ENCODE results near the gene EGFR.

Gene EGFR

DNA sequence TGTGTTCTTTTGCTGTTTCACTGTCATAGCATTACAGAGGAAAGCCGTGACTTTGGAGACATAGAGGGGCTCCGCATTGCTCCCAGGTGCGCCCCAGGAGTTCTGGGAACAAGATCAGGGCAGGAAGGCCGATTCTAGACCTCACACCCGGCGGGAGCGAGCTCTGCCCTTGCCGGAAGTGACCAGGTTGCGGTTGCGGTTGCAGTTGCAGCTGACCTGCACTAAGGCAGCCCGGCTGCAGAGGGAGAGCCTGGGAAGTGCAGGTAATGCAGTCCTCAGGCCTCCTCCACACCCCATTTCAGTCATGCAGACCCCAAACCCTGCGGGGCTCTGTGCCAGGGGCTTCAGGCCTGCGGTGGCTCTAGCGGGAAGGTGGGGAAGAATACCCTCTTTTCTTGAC lies 216.3 kb downstream of the EGFR start:
- no peaks in the 10 kb centered on the region for H3K9me3 ChIP-seq
- H3K27me3 ChIP-seq: no peaks in the 10 kb centered on the region; the same call in 1 of the 2 replicates
- no peak overlapping the region for H3K4me3 ChIP-seq (ENCODE audit: low read depth, low read length)
- H3K4me1 ChIP-seq: no peaks in the 10 kb centered on the region
- no peaks in the 10 kb centered on the region for H3K36me3 ChIP-seq
- TF ChIP-seq, protein P1, sequence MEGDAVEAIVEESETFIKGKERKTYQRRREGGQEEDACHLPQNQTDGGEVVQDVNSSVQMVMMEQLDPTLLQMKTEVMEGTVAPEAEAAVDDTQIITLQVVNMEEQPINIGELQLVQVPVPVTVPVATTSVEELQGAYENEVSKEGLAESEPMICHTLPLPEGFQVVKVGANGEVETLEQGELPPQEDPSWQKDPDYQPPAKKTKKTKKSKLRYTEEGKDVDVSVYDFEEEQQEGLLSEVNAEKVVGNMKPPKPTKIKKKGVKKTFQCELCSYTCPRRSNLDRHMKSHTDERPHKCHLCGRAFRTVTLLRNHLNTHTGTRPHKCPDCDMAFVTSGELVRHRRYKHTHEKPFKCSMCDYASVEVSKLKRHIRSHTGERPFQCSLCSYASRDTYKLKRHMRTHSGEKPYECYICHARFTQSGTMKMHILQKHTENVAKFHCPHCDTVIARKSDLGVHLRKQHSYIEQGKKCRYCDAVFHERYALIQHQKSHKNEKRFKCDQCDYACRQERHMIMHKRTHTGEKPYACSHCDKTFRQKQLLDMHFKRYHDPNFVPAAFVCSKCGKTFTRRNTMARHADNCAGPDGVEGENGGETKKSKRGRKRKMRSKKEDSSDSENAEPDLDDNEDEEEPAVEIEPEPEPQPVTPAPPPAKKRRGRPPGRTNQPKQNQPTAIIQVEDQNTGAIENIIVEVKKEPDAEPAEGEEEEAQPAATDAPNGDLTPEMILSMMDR (IDR thresholded peaks at IDR 0.05; ENCODE audit: low read depth, low read length): no peak
- no peak for DNase-seq

DNA sequence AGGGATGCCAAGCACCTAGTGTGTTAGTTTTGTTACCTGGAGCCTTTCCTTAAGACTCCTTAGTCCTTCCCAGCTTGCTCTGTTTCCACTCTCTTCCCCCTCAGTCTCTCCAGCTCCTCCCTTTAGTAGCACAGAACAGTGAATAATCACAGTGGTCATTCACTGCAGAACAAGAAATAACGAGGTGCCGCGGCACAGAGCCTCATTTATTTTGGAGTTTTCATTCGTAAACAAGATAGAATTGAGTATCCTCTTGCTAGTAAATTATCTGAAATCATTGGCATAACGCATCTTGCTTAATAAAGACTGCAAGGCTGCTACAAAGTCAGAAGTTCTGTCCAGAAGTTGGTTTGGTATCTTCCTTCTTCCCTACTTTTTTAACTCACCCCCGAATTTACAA lies 217.0 kb downstream of the EGFR start:
- TF ChIP-seq, protein P1 (IDR thresholded peaks at IDR 0.05; ENCODE audit: low read depth, low read length): no peak
- H3K27me3 ChIP-seq: no peaks in the 10 kb centered on the region; the same call in 1 of the 2 replicates

DNA sequence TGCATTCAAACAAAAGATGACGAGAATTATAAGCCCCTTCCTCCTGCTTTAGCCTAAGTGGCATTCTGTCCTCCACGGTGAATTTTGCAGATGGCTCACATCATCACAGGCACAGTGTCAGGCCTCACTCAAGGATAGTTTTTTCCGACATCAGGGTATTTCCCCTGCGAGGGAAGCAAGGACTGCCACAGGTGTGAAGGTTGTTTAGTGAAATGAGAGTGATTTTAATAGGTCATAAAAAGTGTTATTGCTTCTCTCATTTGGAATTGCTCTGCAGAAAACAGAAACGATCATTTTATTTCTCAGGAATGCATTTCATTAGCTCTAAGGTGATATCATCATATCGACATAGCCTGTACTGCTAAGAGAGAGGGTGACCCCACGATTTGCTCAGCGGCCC lies 217.7 kb downstream of the EGFR start:
- Histone ChIP-seq H3K4me3 (ENCODE audit: low read depth, low read length) (no peak overlapping the region), H3K36me3 (no peaks in the 10 kb centered on the region), H3K4me1 (no peaks in the 10 kb centered on the region), H3K27me3 (no peaks in the 10 kb centered on the region; the same call in 1 of the 2 replicates), H3K9me3 (no peaks in the 10 kb centered on the region)
- no peak for DNase-seq
- TF ChIP-seq, protein P1 (IDR thresholded peaks at IDR 0.05; ENCODE audit: low read depth, low read length): no peak

More for the DNA sequence above, 217.0 kb downstream of the EGFR start:
- DNase-seq: no peak
- Histone ChIP-seq H3K4me3 (ENCODE audit: low read depth, low read length) (no peak overlapping the region), H3K4me1 (no peaks in the 10 kb centered on the region), H3K36me3 (no peaks in the 10 kb centered on the region), H3K9me3 (no peaks in the 10 kb centered on the region)

DNA sequence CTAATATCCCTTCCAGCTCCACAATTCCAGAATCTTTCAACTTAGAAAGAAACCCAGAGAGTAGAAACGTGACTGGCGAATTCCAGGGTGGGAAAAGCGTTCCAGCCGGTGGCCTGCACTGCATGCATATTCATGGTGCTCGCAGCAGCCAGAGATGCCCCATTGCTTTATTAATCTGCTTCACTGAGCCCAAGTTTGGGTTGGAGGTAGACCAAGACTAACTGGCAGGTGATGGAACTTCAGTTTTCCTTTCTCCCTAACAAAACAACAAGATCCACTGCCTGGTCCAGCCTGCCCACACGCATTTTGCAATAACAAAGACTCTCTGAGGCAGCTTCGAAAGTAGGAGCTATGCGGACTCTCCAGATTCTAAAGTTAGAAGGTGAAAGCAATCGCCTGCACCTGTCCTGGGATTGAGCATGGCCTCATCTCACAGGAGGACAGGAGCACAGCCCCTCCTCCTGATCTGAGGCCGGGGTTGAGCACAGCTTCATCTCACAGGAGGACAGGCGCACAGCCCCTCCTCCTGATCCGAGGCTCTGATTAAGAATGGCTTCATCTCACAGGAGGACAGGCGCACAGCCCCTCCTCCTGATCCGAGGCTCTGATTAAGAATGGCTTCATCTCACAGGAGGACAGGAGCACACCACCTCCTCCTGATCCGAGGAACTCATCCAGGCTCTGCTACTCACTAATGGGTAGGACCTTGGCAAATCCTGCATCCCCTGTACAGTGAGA lies 218.5 kb downstream of the EGFR start:
- TF ChIP-seq, protein P1 (IDR thresholded peaks at IDR 0.05; ENCODE audit: low read depth, low read length): no peak
- no peak for DNase-seq
- H3K4me1 ChIP-seq: peaks cover 4% of the 10 kb centered on the region
- no peaks in the 10 kb centered on the region for H3K36me3 ChIP-seq
- H3K27me3 ChIP-seq: no peaks in the 10 kb centered on the region; the same call in 1 of the 2 replicates
- no peak overlapping the region for H3K4me3 ChIP-seq (ENCODE audit: low read depth, low read length)
- no peaks in the 10 kb centered on the region for H3K9me3 ChIP-seq

DNA sequence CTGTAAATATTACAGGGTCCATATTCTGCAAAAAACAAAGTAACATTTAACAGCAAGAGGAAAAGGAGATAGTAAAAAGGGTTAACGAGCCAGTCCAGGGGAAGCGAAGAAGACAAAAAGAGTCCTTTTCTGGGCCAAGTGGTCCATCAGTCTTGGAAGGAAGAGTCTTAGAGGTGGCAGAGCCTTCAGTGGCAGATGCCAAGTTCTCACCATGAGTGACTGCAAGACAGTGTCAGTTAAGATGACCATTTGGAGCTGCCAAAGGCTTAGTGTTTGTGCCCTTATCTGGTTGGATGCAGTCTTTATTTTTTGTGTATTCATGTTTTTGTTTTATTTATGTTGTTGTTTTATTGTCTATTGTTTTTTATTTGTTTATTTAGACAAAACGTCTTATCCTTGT lies 220.6 kb downstream of the EGFR start:
- DNase-seq: no peak
- Histone ChIP-seq H3K4me3 (ENCODE audit: low read depth, low read length) (no peak overlapping the region), H3K27me3 (no peaks in the 10 kb centered on the region; the same call in 1 of the 2 replicates), H3K9me3 (no peaks in the 10 kb centered on the region), H3K4me1 (peaks cover 8% of the 10 kb centered on the region), H3K36me3 (no peaks in the 10 kb centered on the region)
- TF ChIP-seq, protein P1 (IDR thresholded peaks at IDR 0.05; ENCODE audit: low read depth, low read length): no peak

DNA sequence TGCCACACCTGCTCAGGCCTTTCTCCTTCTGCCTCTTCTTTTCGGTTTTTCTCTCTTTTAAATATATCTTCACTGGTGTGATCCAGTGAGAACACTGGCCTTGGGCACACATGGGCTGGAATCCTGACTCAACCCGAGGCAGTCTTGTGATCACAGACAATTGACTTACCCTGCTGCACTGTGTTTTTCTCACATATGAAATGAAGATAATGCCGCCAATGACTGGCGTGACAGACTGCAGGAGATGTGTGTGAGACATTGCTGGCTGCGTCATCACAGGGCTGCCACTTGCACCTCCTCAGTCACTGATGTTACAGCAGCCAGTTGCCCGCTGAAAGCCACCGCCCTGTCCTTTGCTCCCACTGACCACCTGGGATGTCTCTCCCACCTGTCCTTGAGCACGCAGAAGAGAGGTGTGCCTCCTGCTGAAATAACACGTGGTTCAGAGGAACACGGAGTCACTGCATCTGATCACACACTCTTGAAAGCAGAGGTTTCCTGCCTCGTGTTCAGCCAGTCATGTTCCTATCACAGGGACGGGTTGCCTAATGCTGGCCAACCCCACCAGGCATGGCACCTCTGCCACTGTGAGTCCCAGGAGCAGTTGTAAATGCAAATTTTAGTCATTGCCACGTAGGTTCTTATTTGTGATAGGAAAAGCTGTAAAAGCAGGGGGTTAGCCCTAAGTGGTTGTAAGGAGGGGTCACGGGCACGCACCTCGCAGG lies 221.8 kb downstream of the EGFR start:
- no peak for DNase-seq
- TF ChIP-seq, protein P1 (IDR thresholded peaks at IDR 0.05; ENCODE audit: low read depth, low read length): no peak
- no peaks in the 10 kb centered on the region; the same call in 1 of the 2 replicates for H3K27me3 ChIP-seq
- no peaks in the 10 kb centered on the region for H3K9me3 ChIP-seq
- peaks cover 8% of the 10 kb centered on the region for H3K4me1 ChIP-seq
- no peaks in the 10 kb centered on the region for H3K36me3 ChIP-seq
- no peak overlapping the region for H3K4me3 ChIP-seq (ENCODE audit: low read depth, low read length)
